Activated naive CD8-positive, alpha-beta T cell treated with anti-CD3 and anti-CD28 coated beads for 36 hours (primary cell): Measurements from ENCODE around the gene AGPS. TPM values are rescaled to one million over a fixed set of nuclear protein-coding genes. Genes with fewer than 3 reads are reported as not detected.
"Not testable (repeated sequence)": the region's sequence is repeated elsewhere in the genome, so short reads cannot be mapped to it uniquely, and the experiment has no call there.

Experiments used
- DNase-seq: peaks from one replicate; pipeline ENCODE4 v3.0.0; 2021
- H3K27ac Mint-ChIP-seq: one replicate; pipeline ENCODE4 v1.8.0; 2022; ENCODE audit warnings: mild to moderate bottlenecking, moderate library complexity, mixed read lengths
- H3K27me3 Mint-ChIP-seq: one replicate; pipeline ENCODE4 v1.8.0; 2022; ENCODE audit warnings: mild to moderate bottlenecking, mixed read lengths
- H3K36me3 Mint-ChIP-seq: one replicate; pipeline ENCODE4 v1.8.0; 2021; ENCODE audit warnings: mild to moderate bottlenecking, mixed read lengths
- H3K4me1 Mint-ChIP-seq: one replicate; pipeline ENCODE4 v1.8.0; 2021; ENCODE audit warnings: mixed read lengths
- H3K4me3 Mint-ChIP-seq: one replicate; pipeline ENCODE4 v1.8.0; 2022; ENCODE audit warnings: mild to moderate bottlenecking, moderate library complexity, mixed read lengths
- H3K9me3 Mint-ChIP-seq: one replicate; pipeline ENCODE4 v1.8.0; 2022; ENCODE audit warnings: mixed read lengths
- total RNA-seq, 2 experiments: library from RNA; stranded (reverse); gene quantifications; one replicate each; pipeline ENCODE4 v1.2.3, GENCODE V29; 2021

AGPS gene
- total RNA-seq, 2 experiments from 2014 or later = 73.8 to 75.5 TPM

DNA sequence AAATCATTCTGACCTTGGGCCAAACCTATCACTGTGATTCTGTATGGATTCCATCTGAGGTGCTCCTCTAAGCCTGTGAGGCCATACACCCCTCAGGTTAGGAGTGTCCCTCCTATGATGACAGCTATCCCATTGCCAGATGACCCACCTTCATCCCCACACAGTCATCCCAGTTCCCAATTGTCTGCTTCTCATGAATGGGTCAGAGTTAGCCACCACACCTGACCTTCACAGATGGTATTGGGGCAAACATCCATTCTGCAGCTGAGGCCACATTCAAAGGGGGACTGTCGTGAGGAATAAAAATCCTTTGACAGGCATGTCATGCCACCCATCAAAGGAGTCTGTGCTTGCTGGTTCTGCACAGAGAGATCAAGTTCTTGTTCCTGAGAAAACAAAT lies 155.2 kb downstream of the AGPS start:
- Mint-ChIP-seq H3K4me1 (no peaks in the 10 kb centered on the region), H3K27me3 (no peaks in the 10 kb centered on the region), H3K36me3 (peaks cover 13% of the 10 kb centered on the region), H3K27ac (no peak overlapping the region), H3K4me3 (no peak overlapping the region), H3K9me3 (peaks cover 6% of the 10 kb centered on the region)
- no peak for DNase-seq

DNA sequence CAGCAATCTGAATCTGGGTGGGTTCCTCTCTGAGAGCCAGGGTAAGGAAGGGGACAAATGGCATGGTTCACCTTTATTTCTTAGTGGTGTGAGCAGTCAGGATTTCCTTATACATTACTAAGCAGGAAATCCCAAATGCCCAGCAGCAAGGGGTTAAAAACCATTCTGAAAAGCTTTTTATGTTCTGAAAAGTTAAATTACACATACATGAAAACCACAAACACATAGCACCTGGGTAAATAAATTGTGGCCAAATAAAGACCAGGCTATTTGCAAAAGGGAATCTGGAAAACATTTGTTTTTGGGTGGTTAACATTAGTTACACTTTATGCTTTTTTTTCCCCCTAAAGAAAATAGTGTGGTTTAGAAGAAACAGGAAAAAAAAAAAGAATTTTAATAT lies 156.1 kb downstream of the AGPS start:
- no peak for DNase-seq
- H3K36me3 Mint-ChIP-seq = peaks cover 11% of the 10 kb centered on the region
- H3K4me1 Mint-ChIP-seq = peaks cover 4% of the 10 kb centered on the region

DNA sequence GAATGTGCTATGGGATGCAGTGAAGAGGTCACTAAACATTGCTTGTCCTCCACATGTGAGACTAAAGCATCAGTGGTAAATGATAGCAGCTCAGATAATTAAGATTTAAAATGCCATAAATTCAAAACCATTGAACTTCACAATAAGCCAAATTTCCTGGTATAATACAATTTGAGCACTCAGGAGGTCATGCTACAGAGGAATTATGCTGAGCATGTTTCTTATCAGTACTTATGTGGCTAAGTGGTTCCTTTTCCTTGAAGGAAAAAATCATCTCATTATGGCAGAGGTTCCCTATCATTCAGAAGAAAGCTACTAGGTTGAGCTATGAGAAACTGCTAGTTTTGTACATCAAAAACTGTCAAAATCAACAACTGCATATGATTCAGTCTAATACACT lies 156.6 kb downstream of the AGPS start:
- no peaks in the 10 kb centered on the region for H3K27me3 Mint-ChIP-seq
- peaks cover 6% of the 10 kb centered on the region for H3K9me3 Mint-ChIP-seq
- H3K4me3 Mint-ChIP-seq = no peak overlapping the region
- H3K4me1 Mint-ChIP-seq = peaks cover 6% of the 10 kb centered on the region
- DNase-seq = no peak
- H3K27ac Mint-ChIP-seq = no peak overlapping the region
- peaks cover 11% of the 10 kb centered on the region for H3K36me3 Mint-ChIP-seq

More for the DNA sequence above, 156.1 kb downstream of the AGPS start:
- H3K27ac Mint-ChIP-seq = no peak overlapping the region
- H3K9me3 Mint-ChIP-seq = peaks cover 6% of the 10 kb centered on the region
- no peak overlapping the region for H3K4me3 Mint-ChIP-seq
- no peaks in the 10 kb centered on the region for H3K27me3 Mint-ChIP-seq

DNA sequence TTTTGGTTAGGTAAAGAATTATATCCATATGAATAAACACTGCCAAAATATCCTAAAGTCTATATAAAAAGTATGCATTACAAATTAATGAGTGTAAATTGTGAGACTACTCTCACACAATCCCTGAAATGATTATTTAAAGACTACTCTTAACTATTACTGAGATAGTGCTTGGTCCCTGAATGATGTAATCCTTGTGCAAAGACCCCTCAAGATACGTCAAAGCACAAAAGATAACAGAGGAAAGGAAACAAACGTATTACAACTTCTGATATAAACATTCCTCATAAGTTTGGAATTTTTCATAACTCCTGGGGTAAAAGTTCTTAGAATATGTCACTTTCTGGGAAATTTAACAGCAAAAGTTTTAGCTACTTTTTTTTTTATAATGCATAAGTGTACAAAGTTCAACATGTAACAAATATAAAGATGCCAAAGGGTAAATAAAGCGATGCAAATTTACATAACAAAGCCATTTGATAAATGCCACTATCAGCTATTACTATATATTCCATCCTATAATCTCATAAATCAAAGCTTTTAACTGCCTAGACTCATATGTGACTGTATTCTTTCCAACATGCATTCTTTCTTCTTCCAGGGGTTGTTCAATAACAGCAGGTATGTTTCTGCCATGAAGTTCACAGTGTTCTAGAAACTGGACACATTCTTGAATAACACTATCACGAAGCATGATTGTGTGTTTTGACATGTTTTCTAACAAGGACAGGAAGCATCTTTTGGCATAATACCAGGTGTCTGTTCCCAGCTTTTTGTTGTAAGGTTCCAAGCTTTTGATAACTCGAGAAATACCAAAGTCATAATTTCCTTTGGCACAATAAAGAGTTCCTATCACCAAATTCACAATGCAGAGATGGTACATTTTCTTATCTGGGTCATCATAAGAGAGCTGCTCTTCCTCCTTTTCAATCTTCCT lies 158.0 kb downstream of the AGPS start:
- Mint-ChIP-seq H3K4me1 (peaks cover 6% of the 10 kb centered on the region), H3K27me3 (no peaks in the 10 kb centered on the region), H3K27ac (no peak overlapping the region), H3K36me3 (peaks cover 11% of the 10 kb centered on the region), H3K4me3 (no peak overlapping the region), H3K9me3 (peaks cover 6% of the 10 kb centered on the region)
- no peak for DNase-seq

DNA sequence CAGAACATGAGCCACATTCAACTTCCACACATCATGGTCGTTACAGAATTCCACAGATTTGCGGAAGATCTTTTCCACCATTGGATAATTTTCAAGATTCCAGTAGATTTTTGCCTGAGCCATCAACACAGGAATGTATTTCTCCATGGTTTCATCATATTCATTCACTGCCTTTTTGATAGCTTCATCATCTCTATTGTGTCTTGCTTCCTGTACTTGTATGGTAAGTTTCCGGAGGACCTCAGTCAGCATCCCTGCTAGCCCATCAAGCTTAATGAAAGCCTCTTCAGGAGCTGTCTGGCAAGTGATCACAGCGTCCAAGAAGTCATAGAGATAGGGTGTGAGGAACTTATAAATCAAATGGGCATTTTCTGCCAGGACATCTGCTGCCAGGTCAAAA lies 158.8 kb downstream of the AGPS start:
- H3K9me3 Mint-ChIP-seq, DNase-seq, H3K36me3 Mint-ChIP-seq, H3K27me3 Mint-ChIP-seq, H3K27ac Mint-ChIP-seq, H3K4me3 Mint-ChIP-seq, H3K4me1 Mint-ChIP-seq: not testable (repeated sequence)

DNA sequence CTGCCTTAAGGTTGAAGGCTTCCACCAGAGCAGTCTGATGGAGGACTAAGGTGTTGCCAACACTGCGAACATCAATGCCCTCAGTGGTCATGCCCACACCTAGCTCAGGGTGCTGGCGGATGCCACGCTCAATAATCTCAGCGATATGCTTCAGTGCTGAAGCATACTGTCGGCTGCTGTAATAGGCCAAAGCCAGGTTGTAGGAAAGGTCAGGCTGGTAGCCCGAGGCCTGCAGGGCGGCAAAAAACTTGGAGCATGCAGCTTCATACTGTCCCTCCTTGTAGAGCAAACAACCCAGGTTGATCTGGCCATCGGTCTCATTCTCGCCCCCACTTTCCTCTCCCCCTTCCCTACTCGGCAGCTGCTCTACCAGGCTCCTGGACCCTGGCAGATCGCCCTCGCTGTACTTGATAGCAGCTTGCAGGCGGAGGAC lies 159.4 kb downstream of the AGPS start:
- Mint-ChIP-seq H3K9me3 (no peaks in the 10 kb centered on the region), H3K27ac (peak overlapping the region; percentile 98), H3K36me3 (peaks cover 2% of the 10 kb centered on the region), H3K27me3 (no peaks in the 10 kb centered on the region), H3K4me3 (peak overlapping the region; percentile 91), H3K4me1 (peaks cover 6% of the 10 kb centered on the region)
- DNase-seq = no peak

DNA sequence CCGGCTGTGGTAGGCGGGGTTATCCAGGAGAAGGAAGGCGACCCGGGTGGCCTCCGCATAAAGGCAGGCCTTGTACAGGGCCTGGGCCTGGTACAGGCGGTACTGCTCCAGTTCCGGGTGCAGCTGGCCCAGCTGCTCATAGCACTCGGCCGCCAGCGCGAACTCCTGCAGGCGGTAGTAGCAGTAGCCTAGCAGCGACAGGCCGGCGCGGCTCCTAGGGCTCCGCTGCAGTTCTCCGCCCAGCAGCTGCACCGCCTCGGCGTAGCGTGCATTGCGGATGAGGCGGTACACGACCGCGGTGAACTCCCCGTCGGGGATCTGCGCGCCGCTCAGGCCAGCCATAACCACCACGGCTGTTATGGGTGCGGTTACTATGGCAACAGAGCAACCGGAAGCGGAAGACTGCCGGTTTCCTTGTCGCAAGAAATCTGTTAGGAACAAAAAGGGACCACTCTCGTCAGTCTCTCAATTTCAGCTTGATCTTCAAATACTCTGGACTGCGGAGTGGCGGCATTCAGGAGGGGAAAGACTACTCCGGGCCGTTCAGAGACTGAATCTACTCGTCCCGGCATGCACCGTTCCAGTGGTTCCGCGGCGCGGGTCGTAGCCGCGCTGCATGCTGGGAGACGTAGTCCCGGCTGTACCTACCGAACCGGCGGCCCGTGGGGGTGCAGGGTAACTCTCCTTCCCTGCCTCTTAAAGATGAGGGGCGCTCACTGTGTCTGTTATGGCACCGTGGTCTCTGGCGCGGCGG lies 160.0 kb downstream of the AGPS start:
- Mint-ChIP-seq H3K4me1 (peaks cover 6% of the 10 kb centered on the region), H3K4me3 (peak overlapping the region; percentile 91), H3K27ac (peak overlapping the region; percentile 98), H3K27me3 (no peaks in the 10 kb centered on the region), H3K36me3 (peaks cover 2% of the 10 kb centered on the region), H3K9me3 (no peaks in the 10 kb centered on the region)
- DNase-seq = peak; percentile 87

DNA sequence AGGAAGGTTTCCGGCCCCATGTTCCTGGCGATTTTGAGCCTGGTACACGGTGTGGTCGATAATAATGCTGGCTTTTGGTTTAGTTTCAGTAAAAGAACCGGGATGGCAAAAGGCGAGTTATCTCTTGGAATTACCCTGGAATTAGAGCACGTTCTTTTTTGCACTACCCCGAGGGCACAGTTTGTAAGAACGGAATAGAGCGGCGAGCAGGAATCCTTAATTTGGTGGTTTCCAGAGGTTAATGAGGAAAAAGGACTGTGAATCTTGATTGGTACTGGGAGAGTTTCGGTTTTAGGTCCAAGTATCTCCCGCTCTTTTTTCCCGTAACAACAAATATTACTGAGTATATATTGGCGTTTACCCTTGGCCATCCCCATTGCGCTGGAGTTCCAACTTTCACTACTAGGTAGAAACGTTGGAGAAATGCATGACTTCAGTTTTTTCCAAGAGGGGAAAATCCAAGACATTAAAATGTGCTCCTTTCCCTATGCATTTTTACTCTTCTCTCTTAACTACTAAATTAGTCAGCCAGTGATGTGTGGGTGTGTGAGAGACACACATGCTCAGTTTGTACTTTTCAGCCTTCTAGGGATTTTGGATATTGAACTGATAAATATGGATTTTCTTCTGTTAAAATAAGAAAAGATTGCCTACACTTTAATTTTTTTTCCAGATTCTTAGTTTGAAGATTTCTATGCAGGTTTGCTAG lies 160.8 kb downstream of the AGPS start:
- no peaks in the 10 kb centered on the region for H3K27me3 Mint-ChIP-seq
- H3K9me3 Mint-ChIP-seq = peaks cover 2% of the 10 kb centered on the region
- no peak for DNase-seq
- peaks cover 6% of the 10 kb centered on the region for H3K4me1 Mint-ChIP-seq
- peak overlapping the region; percentile 91 for H3K4me3 Mint-ChIP-seq
- H3K36me3 Mint-ChIP-seq = peaks cover 2% of the 10 kb centered on the region
- H3K27ac Mint-ChIP-seq = peak overlapping the region; percentile 98

DNA sequence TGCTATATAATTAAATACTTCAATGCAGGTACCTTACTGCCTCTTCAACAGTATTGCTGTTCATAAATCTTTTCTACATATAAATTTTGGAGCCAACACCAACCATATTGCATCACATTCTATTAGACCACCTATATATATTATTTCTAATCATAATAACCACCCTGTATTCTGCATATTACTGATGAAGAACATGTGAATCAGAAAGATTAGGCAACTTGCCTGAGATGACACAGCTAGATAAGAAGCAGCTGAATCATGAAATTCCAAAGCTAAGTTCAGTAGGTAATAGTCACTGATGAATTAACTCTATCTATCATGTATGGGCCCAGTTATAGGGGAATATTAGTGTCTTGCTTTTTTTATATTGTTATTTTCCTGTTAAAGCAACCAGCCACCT lies 161.8 kb downstream of the AGPS start:
- peaks cover 6% of the 10 kb centered on the region for H3K4me1 Mint-ChIP-seq
- H3K27ac Mint-ChIP-seq = no peak overlapping the region

DNA sequence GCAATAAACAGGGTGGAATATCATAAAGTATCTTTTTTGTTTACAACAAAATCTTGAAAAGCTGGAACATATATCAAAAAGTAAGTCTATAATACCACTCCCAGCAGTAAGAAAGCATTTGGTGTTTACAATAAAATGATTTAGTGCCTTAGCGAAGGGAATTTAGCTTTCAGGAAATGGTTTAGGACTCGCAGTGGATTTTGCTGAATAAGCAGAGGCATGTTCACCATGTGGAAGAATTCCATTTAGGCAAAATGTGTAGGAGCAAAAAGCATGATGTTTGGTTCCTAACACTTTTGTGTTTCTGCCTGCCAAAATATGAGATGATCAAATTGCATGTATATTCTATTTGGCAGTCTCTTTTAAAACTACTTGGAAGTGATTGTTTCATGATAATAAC lies 163.6 kb downstream of the AGPS start:
- Mint-ChIP-seq H3K4me1 (peaks cover 6% of the 10 kb centered on the region), H3K27ac (no peak overlapping the region), H3K9me3 (peaks cover 2% of the 10 kb centered on the region), H3K36me3 (peaks cover 2% of the 10 kb centered on the region), H3K4me3 (no peak overlapping the region), H3K27me3 (no peaks in the 10 kb centered on the region)
- no peak for DNase-seq

More for the DNA sequence above, 161.8 kb downstream of the AGPS start:
- Mint-ChIP-seq H3K9me3 (peaks cover 2% of the 10 kb centered on the region), H3K36me3 (peaks cover 2% of the 10 kb centered on the region), H3K27me3 (no peaks in the 10 kb centered on the region), H3K4me3 (no peak overlapping the region)
- DNase-seq = no peak

DNA sequence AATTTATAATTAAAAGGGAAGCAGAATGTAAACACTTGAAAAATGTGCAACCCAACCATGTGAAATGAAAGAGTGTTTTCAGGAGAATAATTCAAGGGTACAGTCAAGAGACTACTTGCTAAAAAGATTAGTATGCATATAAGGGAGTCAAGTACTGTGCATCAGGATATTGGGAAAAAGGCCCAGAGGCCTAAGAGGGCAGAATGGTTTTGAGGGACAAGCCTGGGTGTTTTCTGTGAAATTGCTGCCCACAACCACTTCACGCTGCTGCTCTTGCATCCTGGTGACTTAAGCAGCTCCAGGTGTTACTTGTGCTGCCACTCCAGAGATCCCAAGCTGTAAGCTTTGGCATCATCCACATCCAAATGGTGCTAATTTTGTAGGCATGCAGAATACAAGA lies 165.2 kb downstream of the AGPS start:
- no peaks in the 10 kb centered on the region for H3K36me3 Mint-ChIP-seq
- H3K4me1 Mint-ChIP-seq = peaks cover 6% of the 10 kb centered on the region
- no peak overlapping the region for H3K4me3 Mint-ChIP-seq
- no peak for DNase-seq
- H3K27me3 Mint-ChIP-seq = no peaks in the 10 kb centered on the region
- H3K27ac Mint-ChIP-seq = no peak overlapping the region
- peaks cover 2% of the 10 kb centered on the region for H3K9me3 Mint-ChIP-seq

DNA sequence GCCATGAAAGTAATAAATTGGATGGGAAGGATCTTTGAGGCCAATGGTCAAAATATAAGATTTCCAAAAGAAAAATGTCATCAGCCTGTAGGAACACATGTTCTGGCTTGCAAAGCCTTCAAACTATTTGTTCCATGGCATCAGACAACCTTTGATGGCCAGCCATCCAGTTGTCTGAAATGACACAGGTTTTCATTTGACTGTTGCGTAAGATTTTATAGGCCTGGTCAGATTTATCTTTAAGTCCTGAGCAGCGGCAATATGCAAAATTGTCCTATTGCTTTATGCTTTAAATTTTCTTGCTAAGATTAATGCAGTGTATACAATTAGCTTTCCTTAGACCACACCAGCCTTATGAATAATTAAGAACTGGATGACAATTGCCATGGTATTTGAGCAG lies 167.1 kb downstream of the AGPS start:
- H3K9me3 Mint-ChIP-seq = peaks cover 2% of the 10 kb centered on the region
- no peaks in the 10 kb centered on the region for H3K36me3 Mint-ChIP-seq
- H3K27me3 Mint-ChIP-seq = no peaks in the 10 kb centered on the region
- H3K4me3 Mint-ChIP-seq = no peak overlapping the region
- H3K27ac Mint-ChIP-seq = no peak overlapping the region
- no peak for DNase-seq
- H3K4me1 Mint-ChIP-seq = no peaks in the 10 kb centered on the region

DNA sequence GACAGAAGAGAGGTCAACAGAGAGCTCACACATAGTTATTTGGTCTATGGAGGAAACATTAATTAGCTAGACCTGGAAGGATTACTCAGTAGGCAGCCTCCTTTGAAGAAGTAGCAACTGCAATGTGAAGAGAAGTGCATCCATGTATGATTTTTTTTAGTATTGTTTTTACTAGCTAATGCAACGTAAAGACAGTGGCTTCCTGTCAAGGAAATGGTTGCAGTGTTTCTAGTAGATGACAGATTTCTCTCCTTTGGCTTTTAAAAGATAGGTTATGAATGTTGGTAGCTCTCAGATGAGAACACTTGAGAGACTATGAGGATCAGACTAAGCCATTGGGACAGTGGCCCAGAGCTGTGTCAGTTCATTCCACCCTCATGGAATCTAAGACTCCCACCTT lies 175.8 kb downstream of the AGPS start:
- Mint-ChIP-seq H3K9me3 (no peaks in the 10 kb centered on the region), H3K27me3 (no peaks in the 10 kb centered on the region), H3K4me3 (no peak overlapping the region), H3K36me3 (no peaks in the 10 kb centered on the region), H3K4me1 (no peaks in the 10 kb centered on the region), H3K27ac (no peak overlapping the region)
- DNase-seq = no peak

DNA sequence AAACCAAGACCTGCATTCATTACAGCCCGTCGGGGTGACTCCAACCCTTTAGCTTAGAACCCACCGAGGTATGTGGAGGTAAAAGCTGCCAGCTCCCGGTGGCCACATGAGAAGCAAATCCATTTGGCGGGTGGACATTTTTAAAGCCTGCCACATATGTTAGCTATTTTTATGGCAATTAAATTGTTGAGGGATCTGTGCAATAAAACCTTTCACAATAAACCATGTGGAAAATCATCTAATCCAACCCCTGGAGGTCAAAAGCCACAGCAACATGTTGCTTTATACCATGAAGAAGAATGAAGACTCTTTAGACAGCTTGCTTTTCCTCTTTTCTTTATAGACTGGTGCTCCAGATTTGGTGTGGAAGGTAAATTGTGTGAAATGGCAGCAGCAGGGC lies 176.3 kb downstream of the AGPS start:
- Mint-ChIP-seq H3K27ac (no peak overlapping the region), H3K36me3 (no peaks in the 10 kb centered on the region), H3K9me3 (no peaks in the 10 kb centered on the region), H3K4me1 (no peaks in the 10 kb centered on the region), H3K27me3 (peaks cover 3% of the 10 kb centered on the region), H3K4me3 (no peak overlapping the region)
- no peak for DNase-seq

DNA sequence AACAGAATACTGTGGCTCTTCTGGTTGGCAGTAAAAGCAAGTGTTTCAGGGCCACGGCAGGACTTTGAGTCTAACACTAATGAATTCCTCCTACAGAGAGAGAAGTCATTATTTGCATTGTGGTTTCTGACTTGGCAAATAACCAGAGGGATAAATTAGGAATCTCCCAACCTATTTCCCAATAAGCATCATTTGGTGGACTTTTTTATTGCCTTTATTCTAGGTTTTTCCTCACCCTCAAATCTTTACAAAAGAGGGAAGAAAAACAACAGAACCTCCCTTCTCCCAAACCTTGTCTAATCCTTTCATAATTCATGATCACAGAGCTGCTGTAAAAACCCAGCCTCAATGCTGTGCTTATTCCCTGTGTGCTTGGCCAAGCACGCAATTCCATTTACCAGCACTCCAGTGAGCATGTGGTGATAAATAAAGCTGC lies 179.7 kb downstream of the AGPS start:
- DNase-seq = no peak
- H3K27ac Mint-ChIP-seq = no peak overlapping the region
- H3K36me3 Mint-ChIP-seq = no peaks in the 10 kb centered on the region
- H3K4me3 Mint-ChIP-seq = no peak overlapping the region
- H3K27me3 Mint-ChIP-seq = peaks cover 7% of the 10 kb centered on the region
- H3K9me3 Mint-ChIP-seq = no peaks in the 10 kb centered on the region
- no peaks in the 10 kb centered on the region for H3K4me1 Mint-ChIP-seq
